Panc1 (cell line): ENCODE data around the gene ATRAID. TPM values are rescaled to one million over a fixed set of nuclear protein-coding genes. Genes with fewer than 3 reads are reported as not detected.

ENCODE experiments used
- ATAC-seq: fragments of 200-7000 bp; cut with Tn5 transposase; 2 replicates; pipeline ENCODE4 v1.9.1; 2020; ENCODE audit warnings: mild to moderate bottlenecking, moderate library complexity
- Bru-seq: library from RNA; stranded (reverse); fragments of 400-500 nt; gene quantifications from one replicate; lab custom pipeline; 2021; lab: Mats Ljungman, UMichigan
- BruChase-seq, 2 experiments: library from RNA; stranded (reverse); fragments of 400-500 nt; gene quantifications; one replicate each; lab custom pipeline; 2021; lab: Mats Ljungman, UMichigan
- BruUV-seq: library from RNA; stranded (reverse); fragments of 400-500 nt; replicated peaks from 2 replicates; lab custom pipeline; 2021; lab: Mats Ljungman, UMichigan
- CTCF ChIA-PET: fragments of 300-600 bp; sonication (Branson Sonifier 250); formaldehyde crosslinking; loops from one replicate; lab custom pipeline; 2022; ENCODE audit warnings: antibody characterized with exemption; lab: Charles Lee
- POLR2A ChIA-PET: fragments of 300-600 bp; sonication (Branson Sonifier 250); formaldehyde crosslinking; loops from one replicate; lab custom pipeline; 2022; ENCODE audit warnings: antibody characterized with exemption; lab: Charles Lee
- DNase-seq: peaks from one replicate; pipeline ENCODE4 v3.0.0-alpha.2; 2010; ENCODE audit warnings: low read depth, low spot score
- H3K27ac ChIP-seq: 2 replicates; pipeline ENCODE4 v1.5.1; 2011; ENCODE audit warnings: mild to moderate bottlenecking, low read length, inconsistent platforms
- H3K27me3 ChIP-seq: fragments of 200-500 bp; sonication (Bioruptor generic); 2 replicates; pipeline ENCODE4 v1.6.0; 2014; ENCODE audit warnings: low read length, inconsistent platforms; ENCODE audit not compliant: control insufficient read depth, insufficient read depth
- H3K36me3 ChIP-seq: fragments of 200-500 bp; sonication (Bioruptor generic); 2 replicates; pipeline ENCODE4 v1.5.1; 2014; ENCODE audit warnings: inconsistent platforms, mild to moderate bottlenecking, low read length, moderate library complexity; ENCODE audit not compliant: control insufficient read depth, insufficient read depth
- H3K4me1 ChIP-seq: 2 replicates; pipeline ENCODE4 v1.5.1; 2011; ENCODE audit warnings: inconsistent platforms, mild to moderate bottlenecking, low read length, moderate library complexity; ENCODE audit not compliant: control insufficient read depth, insufficient read depth
- H3K4me3 ChIP-seq, 2 experiments: 2 replicates each; pipeline ENCODE4 v1.5.1; 2011 to 2012; ENCODE audit warnings: low read depth in 2 of 2, low read length in 2 of 2, mild to moderate bottlenecking in 2 of 2, inconsistent platforms in 1 of 2, moderate library complexity in 1 of 2
- H3K9me3 ChIP-seq: fragments of 200-500 bp; sonication (Bioruptor generic); 2 replicates; pipeline ENCODE4 v1.5.1; 2014; ENCODE audit warnings: low read depth, mild to moderate bottlenecking, inconsistent platforms, low read length, moderate library complexity; ENCODE audit not compliant: control insufficient read depth, insufficient read depth
- POLR2AphosphoS5 ChIP-seq: IDR thresholded peaks from 2 replicates; pipeline ENCODE4 v1.6.1; 2012; ENCODE audit warnings: mild to moderate bottlenecking, low read depth, low read length, moderate library complexity
- SIN3A ChIP-seq: IDR thresholded peaks from 2 replicates; pipeline ENCODE4 v1.6.1; 2012; ENCODE audit warnings: low read depth, mild to moderate bottlenecking, low read length, moderate library complexity, borderline replicate concordance; ENCODE audit not compliant: insufficient read depth
- TCF7L2 ChIP-seq: IDR thresholded peaks from 2 replicates; pipeline ENCODE4 v1.6.1; 2011; ENCODE audit warnings: mild to moderate bottlenecking, low read depth, low read length, inconsistent platforms
- in situ Hi-C: cut with HindIII; loops from 2 replicates; pipeline ENCODE4 v1.10.0; 2016; ENCODE audit warnings: low sequenced_read_pairs, low pct_unique_long_range_greater_than_20kb
- intact Hi-C: fragments of 100-400 bp; cut with micrococcal nuclease; formaldehyde crosslinking; loops from one replicate; pipeline ENCODE4 v1.10.0; 2022; ENCODE audit not compliant: unreplicated experiment
- long read RNA-seq: library from polyadenylated mRNA; unstranded; transcript quantifications from one replicate; pipeline ENCODE4 v2.0.0, GENCODE V29; 2021; ENCODE audit not compliant: unreplicated experiment
- polyA plus RNA-seq: library from polyadenylated mRNA; unstranded; fragments of >200 nt; gene quantifications from one replicate; pipeline ENCODE4 v1.2.1, GENCODE V29; 2012; ENCODE audit warnings: missing spikeins; ENCODE audit not compliant: insufficient read length
- total RNA-seq: library from RNA; stranded (reverse); gene quantifications from one replicate; pipeline ENCODE4 v1.2.1, GENCODE V29; 2021; ENCODE audit not compliant: unreplicated experiment
- TF ChIP-seq, protein P1 (sequence below): fragments of 450-650 bp; IDR thresholded peaks from 2 replicates; pipeline ENCODE4 v1.5.1; 2017; ENCODE audit warnings: mild to moderate bottlenecking
- TF ChIP-seq, protein P2 (sequence below), 2 experiments: IDR thresholded peaks; 2 replicates each; pipeline ENCODE4 v1.6.1; 2011 to 2012; ENCODE audit warnings: low read depth in 2 of 2, control low read depth in 1 of 2, low read length in 1 of 2, mild to moderate bottlenecking in 1 of 2, moderate library complexity in 1 of 2; ENCODE audit not compliant: insufficient read depth in 1 of 2

ATRAID gene, protein sequence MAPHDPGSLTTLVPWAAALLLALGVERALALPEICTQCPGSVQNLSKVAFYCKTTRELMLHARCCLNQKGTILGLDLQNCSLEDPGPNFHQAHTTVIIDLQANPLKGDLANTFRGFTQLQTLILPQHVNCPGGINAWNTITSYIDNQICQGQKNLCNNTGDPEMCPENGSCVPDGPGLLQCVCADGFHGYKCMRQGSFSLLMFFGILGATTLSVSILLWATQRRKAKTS
- total RNA-seq (111 TPM), Bru-seq, nascent RNA (percentile 90 among the genes with signal in this experiment), BruChase-seq, experiment 1, labeled RNA remaining after a 2-hour chase (percentile 88 among the genes with signal in this experiment), BruChase-seq, experiment 2, labeled RNA remaining after a 6-hour chase (percentile 88 among the genes with signal in this experiment)
- polyA plus RNA-seq = 109 TPM
- long read RNA-seq, transcript ATRAID-202 (7 exons, 1,059 nt) = minor isoform, 17 of 130 reads
- long read RNA-seq, transcript ATRAID-201 (7 exons, 1,240 nt) = major isoform, 108 of 130 reads
- long read RNA-seq, partial matches to known transcripts = 4 of 130 reads
- long read RNA-seq, other reads (novel, unspliced or antisense) = 1 of 130 reads

DNA sequence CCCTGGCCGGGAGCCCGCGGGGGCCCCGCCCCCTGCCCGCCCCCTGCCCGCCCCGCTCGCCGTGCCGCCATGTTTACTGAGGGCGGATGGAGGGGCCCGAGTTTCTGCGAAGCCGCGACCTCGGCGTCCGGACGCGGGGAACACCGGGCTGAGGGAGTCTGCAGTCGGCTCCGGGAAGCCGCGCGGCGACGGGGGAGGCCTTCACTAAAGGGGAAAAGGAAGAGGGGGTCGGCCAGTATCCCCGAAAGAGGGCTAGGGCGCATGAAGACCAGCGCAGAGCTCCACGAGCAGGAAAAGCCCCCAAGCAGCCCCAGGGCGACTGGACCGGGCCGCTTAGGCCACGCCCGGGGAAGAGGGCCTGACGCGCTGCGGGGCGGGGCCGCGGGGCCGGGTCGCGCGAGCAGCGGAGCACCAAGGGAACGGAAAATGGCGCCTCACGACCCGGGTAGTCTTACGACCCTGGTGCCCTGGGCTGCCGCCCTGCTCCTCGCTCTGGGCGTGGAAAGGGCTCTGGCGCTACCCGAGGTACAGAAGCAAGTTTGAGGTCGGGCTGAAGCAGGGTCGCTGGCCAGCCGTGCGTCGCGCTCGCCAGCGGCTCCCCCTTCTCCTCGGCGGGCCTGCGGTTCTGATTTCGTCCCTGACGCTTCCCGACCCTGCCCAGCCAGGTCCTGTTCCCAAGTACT lies at the start of gene ATRAID, which contains the start of gene SLC5A6:
Gene ATRAID (plus strand): TSS at position 99 of the 683 bp plus-strand sequence. CDS start 328 bp downstream, at position 427.
Gene SLC5A6 (minus strand): TSS at position 326 of the 683 bp plus-strand sequence. CDS start 4,618 bp downstream, outside the sequence.
- no TSS peak for BruUV-seq

More for the DNA sequence above, at the start of gene ATRAID, which contains the start of gene SLC5A6:
- Histone ChIP-seq H3K27ac (peak within 1 kb of the TSS; percentile 98), H3K4me1 (peaks cover 11% of the 10 kb centered on the region; the same call in 1 of the 2 replicates), H3K4me3 (peak within 1 kb of the TSS; percentile 69 to 98), H3K9me3 (no peaks in the 10 kb centered on the region), H3K27me3 (no peaks in the 10 kb centered on the region), H3K36me3 (peaks cover 11% of the 10 kb centered on the region)
- TF ChIP-seq TCF7L2 (no peak), POLR2AphosphoS5 (peak; percentile 94), SIN3A (peak; percentile 76; the same call in 1 of the 2 replicates)
- TF ChIP-seq, protein P1, sequence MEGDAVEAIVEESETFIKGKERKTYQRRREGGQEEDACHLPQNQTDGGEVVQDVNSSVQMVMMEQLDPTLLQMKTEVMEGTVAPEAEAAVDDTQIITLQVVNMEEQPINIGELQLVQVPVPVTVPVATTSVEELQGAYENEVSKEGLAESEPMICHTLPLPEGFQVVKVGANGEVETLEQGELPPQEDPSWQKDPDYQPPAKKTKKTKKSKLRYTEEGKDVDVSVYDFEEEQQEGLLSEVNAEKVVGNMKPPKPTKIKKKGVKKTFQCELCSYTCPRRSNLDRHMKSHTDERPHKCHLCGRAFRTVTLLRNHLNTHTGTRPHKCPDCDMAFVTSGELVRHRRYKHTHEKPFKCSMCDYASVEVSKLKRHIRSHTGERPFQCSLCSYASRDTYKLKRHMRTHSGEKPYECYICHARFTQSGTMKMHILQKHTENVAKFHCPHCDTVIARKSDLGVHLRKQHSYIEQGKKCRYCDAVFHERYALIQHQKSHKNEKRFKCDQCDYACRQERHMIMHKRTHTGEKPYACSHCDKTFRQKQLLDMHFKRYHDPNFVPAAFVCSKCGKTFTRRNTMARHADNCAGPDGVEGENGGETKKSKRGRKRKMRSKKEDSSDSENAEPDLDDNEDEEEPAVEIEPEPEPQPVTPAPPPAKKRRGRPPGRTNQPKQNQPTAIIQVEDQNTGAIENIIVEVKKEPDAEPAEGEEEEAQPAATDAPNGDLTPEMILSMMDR = no peak
- TF ChIP-seq, protein P2, sequence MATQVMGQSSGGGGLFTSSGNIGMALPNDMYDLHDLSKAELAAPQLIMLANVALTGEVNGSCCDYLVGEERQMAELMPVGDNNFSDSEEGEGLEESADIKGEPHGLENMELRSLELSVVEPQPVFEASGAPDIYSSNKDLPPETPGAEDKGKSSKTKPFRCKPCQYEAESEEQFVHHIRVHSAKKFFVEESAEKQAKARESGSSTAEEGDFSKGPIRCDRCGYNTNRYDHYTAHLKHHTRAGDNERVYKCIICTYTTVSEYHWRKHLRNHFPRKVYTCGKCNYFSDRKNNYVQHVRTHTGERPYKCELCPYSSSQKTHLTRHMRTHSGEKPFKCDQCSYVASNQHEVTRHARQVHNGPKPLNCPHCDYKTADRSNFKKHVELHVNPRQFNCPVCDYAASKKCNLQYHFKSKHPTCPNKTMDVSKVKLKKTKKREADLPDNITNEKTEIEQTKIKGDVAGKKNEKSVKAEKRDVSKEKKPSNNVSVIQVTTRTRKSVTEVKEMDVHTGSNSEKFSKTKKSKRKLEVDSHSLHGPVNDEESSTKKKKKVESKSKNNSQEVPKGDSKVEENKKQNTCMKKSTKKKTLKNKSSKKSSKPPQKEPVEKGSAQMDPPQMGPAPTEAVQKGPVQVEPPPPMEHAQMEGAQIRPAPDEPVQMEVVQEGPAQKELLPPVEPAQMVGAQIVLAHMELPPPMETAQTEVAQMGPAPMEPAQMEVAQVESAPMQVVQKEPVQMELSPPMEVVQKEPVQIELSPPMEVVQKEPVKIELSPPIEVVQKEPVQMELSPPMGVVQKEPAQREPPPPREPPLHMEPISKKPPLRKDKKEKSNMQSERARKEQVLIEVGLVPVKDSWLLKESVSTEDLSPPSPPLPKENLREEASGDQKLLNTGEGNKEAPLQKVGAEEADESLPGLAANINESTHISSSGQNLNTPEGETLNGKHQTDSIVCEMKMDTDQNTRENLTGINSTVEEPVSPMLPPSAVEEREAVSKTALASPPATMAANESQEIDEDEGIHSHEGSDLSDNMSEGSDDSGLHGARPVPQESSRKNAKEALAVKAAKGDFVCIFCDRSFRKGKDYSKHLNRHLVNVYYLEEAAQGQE (IDR thresholded peaks at IDR 0.05; ENCODE audit: insufficient read depth in 1 of 2, low read depth in 2 of 2, low read length in 1 of 2) = 0 out of 4 replicates have a peak, but pooled peaks of 1 of the 2 experiments have one; percentile 28
- peak; percentile 96 for ATAC-seq
- in situ Hi-C loops = no loop called here
- ChIA-PET POLR2A (interaction anchor here (0.6 to 0.9 kb wide), 4 partner anchors 22 to 1294 kb away, joined by 3 to 4 read pairs (median 4); no protein-coding TSS in a partner anchor), CTCF (no interaction called here)
- intact Hi-C loops = no loop called here
- DNase-seq = no peak
